HG02840 (cell line): ENCODE measurements around the gene ATP1B1.
A peak's percentile ranks its signal among the peaks of the same experiment; 100 is the strongest.

ENCODE experiments used
- ATAC-seq: cut with Tn5 transposase; IDR thresholded peaks from one replicate; pipeline ENCODE4 v1.9.1; 2021; ENCODE audit warnings: mild to moderate bottlenecking, moderate library complexity, moderate number of reproducible peaks; ENCODE audit not compliant: unreplicated experiment, low FRiP score

The ATP1B1 gene

GRCh38 chr1:169106095-169106920 lies at the start of gene ATP1B1:
Gene ATP1B1, plus strand, starts transcription at chr1:169106690. Its CDS starts 140 bp downstream, at chr1:169106830.
- peak; percentile 82 for ATAC-seq

GRCh38 chr1:169059421-169059820 lies 47.1 kb upstream of the ATP1B1 start:
- ATAC-seq, result no peak

- no peak for ATAC-seq
Measured at GRCh38 chr1:169060043-169060722, 46.3 kb upstream of the ATP1B1 start.

DNA sequence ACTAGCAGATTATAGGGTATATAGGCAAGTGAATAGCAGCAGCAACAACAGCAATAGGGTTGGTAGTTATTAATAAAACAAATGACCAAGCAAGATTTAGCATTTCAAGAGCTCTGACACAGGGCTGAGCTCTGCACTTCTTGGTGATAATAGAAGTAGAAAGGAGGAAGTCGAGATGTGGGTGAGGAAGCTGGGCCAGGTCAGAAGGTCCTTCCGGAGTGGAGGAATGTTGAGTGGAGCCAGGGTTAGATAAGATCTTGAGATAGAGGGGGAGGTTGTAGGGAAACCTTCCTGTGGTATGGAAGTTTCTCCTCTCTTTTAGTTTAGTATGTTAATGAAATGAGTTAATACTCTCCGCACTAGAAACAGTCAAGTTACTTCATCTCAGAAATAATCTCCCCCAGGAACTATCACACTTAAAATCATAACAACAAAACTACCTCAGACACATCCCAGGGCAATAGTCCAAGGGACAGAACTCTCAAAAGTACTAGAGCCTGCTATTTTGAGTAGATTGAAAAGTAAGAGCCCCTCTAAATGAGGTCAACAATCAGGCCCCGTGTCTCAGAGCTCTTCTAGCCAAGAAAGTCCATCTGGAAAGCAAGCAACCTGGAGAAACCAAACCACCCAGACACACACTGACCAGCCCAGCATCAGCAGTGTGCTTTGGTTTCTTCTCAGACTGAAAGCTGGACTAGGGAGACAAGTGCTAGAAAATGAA lies 45.4 kb upstream of the ATP1B1 start:
- no peak for ATAC-seq

GRCh38 chr1:169062152-169062551 lies 44.3 kb upstream of the ATP1B1 start:
- ATAC-seq, result no peak

DNA sequence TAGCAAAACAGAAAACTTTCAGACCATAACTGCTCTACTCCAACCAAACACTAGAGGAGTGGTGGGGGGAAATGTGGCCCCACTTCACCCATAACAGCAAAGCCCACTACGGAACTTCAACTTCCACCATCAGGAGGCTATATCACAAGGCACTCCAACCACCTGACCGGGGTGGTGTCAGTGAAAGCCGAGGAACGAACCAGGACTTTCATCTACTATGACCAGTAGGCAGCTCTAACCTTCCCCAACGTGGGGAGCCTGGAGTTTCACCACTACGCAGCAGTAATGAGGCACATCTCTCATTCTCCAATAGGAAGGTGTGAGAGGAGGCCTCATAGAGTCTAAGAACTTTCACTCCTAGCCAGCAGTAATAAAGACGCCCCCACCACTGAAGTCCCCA lies 42.4 kb upstream of the ATP1B1 start:
- no peak for ATAC-seq

DNA sequence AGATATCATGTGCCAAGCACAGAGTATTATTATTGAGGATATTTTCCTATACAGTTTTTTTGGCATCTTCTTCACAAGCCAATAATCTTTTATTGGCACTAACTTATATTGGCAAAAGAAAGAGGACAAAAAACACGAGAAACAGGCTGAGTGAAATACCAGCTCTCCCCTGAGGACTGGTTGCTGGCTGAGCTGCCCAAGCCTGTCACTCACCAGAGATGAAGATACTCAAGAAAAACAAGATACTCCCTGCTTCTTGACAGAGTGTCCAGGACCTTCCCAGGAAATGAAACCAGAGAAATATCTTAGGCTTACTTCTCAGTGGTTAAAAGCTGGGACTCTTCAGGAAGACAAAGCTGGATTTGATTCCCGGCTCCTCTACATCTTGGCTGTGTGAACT lies 35.9 kb upstream of the ATP1B1 start:
- ATAC-seq, result no peak

DNA sequence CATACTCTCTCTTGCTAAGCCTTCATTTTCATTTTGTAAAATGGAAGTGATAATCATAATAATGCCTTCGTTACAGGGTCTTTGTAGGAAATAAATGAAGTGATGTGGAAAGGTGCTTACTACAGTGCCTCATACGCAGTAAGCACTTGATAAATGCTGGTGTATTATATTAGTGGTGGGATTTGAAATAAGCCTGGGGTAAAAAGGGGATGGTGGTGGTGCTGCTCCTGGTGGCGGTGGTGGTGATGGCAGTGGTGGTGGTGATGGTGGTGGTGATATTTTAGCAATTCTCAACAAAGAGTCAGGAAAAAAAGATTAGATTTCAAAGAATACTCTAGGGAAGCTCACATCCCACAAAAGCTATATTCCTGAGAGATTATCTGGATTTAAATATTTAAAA lies 35.5 kb upstream of the ATP1B1 start:
- no peak for ATAC-seq

- no peak for ATAC-seq
Measured at GRCh38 chr1:169072945-169073725, 33.4 kb upstream of the ATP1B1 start.

- ATAC-seq, result no peak
Measured at GRCh38 chr1:169078163-169078883, 28.2 kb upstream of the ATP1B1 start.

- no peak for ATAC-seq
Measured at GRCh38 chr1:169081503-169082123, 24.9 kb upstream of the ATP1B1 start.

DNA sequence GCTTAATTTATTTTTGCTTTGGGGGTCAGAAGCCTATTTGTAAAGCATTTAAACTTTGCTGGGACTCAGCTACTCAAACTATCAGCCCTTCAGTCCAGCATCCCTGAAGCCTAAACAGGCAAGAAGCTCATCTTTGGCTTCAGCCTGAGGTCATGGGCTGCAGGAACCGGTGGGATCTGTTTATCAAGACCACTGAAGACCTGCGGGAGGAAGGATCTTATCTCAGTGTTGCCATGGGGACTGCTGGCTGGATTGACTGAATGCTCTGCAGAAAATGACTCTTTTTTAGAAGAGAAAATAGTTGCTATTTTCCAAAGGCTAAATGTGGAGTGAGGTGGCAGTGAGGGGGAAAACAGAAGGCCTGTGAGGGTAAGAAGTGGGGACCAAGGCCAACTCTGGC lies 20.6 kb upstream of the ATP1B1 start:
- ATAC-seq, result no peak

GRCh38 chr1:169086603-169087455 lies 19.7 kb upstream of the ATP1B1 start:
- ATAC-seq, result no peak

- no peak for ATAC-seq
Measured at GRCh38 chr1:169087876-169088275, 18.6 kb upstream of the ATP1B1 start.

DNA sequence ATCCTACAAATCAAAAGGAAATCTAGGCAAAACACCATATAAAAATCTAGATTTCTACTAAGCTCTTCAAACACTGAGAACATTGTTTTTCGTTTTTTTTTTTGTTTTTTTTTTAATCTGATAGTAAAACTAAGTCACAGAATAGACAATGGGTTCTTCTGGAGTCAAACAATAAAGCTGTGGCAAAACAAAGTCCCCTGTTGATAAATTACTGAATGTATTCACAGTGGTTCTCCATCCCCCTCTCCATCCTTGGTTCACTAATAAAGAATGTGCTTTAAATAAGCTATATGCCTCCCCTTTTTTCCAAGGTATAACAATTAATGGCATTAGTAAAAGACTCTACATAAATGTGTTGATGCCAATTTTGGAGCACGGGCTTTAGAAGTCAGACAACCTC lies 16.7 kb upstream of the ATP1B1 start:
- no peak for ATAC-seq

- ATAC-seq, result no peak
Measured at GRCh38 chr1:169090308-169090899, 16.1 kb upstream of the ATP1B1 start.

GRCh38 chr1:169090900-169091311 lies 15.6 kb upstream of the ATP1B1 start:
- ATAC-seq, result no peak

- peak; percentile 52 for ATAC-seq
Measured at GRCh38 chr1:169091480-169091941, 15.0 kb upstream of the ATP1B1 start.
